Peyer's patch (tissue), 4 donors: ENCODE measurements around the gene RNU1-1.
"Not testable (repeated sequence)": the region's sequence is repeated elsewhere in the genome, so short reads cannot be mapped to it uniquely, and the experiment has no call there.

Experiments used
- POLR2A ChIP-seq, 2 donors: fragments of 450-650 bp; IDR thresholded peaks; one replicate each; pipeline ENCODE4 v1.5.1; 2017; ENCODE audit warnings: antibody characterized with exemption in 2 of 2, mild to moderate bottlenecking in 2 of 2, moderate library complexity in 2 of 2
- TF ChIP-seq, protein P1 (sequence below), 6 experiments: fragments of 450-650 bp in 4 of 6; fragments of 200-600 bp in 2 of 6; sonication (generic) in 1 of 6; IDR thresholded peaks; one replicate each; pipeline ENCODE4 v1.5.1; 2017 to 2019; ENCODE audit warnings: antibody characterized with exemption in 6 of 6, mild to moderate bottlenecking in 3 of 6, moderate library complexity in 1 of 6

DNA sequence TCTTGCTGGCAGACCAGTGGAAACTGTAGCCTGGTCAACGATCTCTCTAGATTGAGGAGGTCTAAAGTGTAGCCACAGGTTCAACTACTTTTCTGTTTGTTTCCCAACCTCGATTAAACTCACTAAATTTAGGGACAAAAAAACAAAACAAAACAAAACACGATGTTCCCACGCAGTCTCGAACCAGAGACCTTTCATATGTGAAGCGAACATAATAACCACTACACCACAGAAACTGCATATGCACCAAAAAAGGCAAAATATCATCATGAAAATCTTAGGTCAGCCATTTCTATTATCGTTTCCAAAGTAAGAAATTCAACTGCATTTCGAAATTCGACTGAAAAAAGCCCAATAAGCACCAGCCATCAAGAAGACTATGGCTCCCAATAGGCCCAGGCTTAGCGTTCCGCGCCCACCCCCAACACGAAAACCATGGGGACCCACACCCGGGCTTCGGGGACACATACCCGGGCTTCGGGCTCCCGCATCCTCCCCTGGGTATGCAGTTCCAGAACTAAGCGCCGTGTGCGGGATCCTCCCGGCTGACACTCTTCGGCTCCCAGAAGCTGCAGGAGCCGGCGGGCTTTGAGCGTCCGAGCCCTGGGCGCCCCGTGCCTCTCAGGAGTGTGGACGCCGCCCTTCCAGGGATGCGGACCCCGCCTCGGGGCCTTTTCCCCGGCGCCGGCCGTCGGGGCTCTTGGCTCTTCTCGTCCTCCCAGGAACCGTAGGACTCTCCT lies 33.6 kb upstream of the RNU1-1 start:
- TF ChIP-seq POLR2A (IDR thresholded peaks at IDR 0.05): not testable (repeated sequence)
- TF ChIP-seq, protein P1, sequence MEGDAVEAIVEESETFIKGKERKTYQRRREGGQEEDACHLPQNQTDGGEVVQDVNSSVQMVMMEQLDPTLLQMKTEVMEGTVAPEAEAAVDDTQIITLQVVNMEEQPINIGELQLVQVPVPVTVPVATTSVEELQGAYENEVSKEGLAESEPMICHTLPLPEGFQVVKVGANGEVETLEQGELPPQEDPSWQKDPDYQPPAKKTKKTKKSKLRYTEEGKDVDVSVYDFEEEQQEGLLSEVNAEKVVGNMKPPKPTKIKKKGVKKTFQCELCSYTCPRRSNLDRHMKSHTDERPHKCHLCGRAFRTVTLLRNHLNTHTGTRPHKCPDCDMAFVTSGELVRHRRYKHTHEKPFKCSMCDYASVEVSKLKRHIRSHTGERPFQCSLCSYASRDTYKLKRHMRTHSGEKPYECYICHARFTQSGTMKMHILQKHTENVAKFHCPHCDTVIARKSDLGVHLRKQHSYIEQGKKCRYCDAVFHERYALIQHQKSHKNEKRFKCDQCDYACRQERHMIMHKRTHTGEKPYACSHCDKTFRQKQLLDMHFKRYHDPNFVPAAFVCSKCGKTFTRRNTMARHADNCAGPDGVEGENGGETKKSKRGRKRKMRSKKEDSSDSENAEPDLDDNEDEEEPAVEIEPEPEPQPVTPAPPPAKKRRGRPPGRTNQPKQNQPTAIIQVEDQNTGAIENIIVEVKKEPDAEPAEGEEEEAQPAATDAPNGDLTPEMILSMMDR (IDR thresholded peaks at IDR 0.05): not testable (repeated sequence)
